HG02798 (cell line): ENCODE results near the gene ITGA5.
A peak's percentile ranks its signal among the peaks of the same experiment; 100 is the strongest.

Experiments used
- ATAC-seq: cut with Tn5 transposase; IDR thresholded peaks from one replicate; pipeline ENCODE4 v1.9.1; 2021; ENCODE audit warnings: mild to moderate bottlenecking; ENCODE audit not compliant: unreplicated experiment, poor library complexity

ITGA5 gene

DNA sequence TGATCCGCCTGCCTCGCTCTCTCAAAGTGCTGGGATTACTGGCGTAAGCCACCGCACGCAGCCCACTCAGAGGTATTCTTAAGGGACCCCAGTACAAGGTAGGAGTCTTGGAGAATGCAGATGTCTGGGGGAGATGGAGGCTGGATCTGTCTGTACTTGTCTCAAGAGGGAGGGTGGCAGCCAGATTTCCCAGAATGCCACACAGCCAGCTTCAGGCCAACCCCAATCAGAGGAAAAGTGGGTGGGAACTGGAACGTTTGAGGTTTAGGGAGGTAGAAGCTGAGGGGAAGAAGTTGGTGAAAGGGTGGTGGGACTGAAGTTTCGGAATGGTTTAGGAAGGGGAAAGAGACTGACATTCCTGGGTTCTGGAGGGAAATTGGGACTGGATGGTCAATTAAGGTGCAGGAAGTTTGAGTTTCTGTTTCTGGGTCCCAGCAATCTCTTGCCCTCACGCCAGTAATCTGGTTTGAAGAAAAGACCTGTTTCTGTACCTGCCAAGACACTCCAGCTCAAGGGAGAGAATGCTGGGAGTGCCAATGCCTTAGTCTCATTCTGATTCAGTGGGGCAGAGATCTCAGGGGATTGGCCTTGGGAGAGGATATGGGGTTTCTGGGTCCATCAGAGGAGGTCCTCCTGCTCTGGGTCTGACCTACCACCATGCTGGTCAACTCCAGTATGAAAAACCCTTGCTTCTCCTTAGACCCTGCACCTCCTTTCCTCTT lies 26.4 kb downstream of the ITGA5 start:
- ATAC-seq = no peak

DNA sequence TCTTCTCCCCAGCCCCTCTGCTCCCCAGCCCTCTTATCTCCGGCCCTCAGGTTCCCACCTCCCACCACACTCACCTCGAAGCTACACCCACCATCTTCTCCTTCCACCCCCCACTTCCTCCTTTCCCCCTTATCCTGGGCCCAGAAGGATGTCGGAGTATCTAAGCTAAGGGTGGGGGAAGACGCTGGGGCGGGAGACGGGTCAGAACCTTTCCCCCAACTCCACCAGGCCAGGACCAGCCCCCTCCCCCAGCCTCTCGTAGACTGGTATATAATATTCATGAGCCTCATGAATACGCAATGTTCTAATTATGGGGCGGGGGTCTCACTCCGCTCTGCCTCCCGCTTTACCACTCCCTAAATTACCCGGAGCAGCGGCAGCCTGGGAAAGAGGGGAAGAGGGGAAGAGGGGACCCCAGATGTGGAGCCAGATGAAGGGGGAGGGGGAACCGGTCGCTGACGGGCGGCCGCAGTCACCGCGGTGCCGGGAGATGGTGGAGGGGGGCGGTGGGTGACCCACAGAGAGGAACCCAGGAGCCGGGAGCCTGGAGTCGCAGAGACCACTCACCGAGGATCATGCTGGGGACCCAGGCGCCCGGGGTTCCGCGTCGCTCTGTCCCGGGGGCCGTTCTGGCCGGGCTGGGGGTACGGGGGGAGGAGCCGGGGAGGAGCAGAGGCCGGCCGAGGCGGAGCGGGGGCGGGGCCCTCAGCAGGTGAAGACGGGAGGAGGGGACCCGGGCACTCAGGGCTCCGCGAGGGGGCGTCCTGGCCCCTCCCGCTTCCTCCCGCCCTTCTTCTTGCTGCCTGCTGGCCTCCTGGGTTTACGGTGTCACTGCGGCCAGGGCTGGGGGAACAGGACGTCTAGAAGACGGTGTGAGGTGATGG lies 28.2 kb downstream of the ITGA5 start:
- ATAC-seq = no peak

DNA sequence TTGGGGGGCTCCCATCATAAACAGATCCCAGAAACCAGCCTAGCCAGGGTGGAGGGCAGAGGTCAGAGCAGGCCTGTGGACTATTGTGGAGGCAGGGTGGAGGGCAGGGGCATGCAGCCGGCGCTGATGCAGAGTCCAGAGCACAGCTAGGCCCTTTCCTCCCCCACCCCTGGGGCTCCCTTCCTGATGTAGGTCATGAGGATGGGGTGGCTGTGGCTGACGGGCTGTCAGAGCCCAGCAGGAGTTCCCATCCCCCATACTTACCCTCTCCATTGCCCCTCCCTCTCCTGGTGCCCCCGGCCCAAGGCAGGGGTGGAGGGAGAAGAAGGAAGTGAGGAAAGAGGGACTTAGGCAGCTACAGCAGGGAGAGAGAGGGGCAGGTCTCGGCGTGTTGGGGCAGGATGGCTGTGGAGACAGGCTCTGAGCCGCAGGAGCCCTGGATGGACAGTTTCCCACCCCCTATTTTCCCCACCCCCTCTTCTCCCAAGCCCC lies 28.8 kb downstream of the ITGA5 start:
- ATAC-seq = no peak

DNA sequence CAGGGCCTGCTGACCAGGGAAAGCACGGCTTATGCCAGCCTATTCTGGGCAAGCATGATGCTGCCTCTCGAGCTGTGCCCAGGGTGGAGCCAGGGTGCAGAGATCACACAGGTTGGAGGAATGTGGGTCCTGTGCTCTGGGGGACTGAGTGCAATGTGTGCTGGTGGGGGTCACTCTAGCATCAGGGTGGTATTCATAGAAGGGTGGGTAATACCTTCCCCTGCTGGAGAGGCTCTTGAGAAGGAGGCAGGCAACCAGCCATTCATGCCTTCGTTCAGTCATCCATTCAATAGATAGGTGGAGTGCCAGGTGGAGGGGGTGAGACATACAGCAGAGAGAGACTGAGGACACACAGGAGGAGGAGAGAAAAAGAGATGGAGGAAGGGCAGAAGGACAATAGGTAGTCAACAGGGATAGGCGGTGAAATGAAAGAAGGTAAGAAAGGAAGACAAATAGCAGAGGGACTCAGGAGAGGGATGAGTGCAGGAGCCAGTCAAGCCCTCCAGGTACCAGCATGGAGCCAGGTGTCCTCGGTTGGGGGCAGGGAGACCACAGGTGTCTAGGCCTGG lies 29.4 kb downstream of the ITGA5 start:
- ATAC-seq = no peak

DNA sequence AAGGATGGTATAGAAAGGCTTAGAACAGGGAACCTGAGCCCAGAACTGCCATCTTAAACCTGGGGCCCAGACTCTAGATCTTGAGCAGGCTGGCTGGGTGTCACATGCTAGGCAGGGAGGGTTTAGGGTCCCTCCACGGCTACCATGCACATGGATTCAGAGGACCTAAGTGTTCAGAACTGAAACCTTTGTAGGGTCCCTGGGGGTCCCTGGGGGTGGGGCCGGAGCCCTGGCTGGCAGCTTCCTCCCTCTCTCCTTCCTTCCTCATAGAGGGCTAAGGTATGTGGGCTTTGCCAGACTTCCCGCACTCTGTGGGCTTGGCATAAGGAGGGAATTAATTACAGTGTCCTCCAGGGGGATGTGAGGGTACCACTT lies 29.9 kb downstream of the ITGA5 start:
- ATAC-seq = no peak

DNA sequence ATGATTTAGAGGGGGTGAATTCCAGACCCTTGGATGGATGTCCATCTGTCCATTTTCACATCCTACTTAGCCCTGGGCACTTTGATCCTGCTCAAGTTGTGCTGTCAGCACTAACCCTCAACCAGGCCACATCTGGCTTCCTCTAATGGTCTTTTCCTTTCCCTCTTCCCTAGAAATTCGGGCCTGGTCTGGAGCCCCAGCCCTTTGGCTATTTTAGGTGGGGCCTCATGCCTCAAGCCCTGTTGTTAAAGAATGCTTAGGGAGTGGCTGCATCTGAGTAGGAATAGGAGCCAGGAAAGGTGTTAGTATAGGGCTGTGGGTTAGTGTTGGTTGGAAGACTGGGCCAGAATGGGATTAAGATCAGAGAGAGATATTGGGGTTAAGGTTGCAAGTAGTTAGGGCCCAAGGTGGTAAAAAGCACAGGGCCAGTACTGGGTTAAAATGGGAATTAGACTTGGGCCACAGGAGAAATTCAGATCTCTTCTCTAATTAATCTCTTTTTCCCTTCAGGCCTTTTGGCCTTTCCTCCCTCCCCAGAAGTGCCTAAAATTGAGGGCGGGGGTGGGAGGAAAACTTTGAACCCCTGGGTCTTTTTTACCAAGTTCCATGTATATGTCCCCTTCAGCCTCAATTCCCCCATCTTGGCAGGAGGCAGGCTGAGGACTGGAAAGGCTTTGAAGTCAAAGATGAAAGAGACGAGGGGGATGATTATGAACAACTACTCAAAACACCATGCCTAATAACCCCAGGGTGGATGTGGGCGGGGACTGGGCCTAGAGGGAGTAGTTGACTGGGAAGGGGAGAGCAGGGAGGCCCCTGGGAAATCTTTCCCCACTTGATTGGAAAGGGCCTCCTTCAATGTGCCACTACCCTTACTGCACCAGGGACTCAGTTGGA lies 30.6 kb downstream of the ITGA5 start:
- ATAC-seq = no peak

DNA sequence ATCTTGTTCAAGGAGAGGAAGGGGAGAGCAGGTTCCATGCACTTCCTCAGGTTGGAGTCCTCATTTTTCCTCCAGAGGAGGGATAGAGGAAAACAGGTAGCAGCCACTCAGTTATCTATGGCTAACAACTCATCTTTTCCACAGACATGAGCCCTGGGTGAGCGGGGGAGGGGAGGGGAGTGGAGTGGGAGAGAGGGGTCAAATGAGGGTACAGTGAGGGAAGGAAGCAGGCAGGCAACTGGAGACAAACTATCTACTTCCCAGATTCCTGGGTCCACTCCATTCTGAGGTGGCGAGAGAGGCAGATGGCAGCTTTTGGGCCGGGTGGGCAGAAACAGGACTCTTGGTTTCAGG lies 32.0 kb downstream of the ITGA5 start:
- ATAC-seq = no peak

DNA sequence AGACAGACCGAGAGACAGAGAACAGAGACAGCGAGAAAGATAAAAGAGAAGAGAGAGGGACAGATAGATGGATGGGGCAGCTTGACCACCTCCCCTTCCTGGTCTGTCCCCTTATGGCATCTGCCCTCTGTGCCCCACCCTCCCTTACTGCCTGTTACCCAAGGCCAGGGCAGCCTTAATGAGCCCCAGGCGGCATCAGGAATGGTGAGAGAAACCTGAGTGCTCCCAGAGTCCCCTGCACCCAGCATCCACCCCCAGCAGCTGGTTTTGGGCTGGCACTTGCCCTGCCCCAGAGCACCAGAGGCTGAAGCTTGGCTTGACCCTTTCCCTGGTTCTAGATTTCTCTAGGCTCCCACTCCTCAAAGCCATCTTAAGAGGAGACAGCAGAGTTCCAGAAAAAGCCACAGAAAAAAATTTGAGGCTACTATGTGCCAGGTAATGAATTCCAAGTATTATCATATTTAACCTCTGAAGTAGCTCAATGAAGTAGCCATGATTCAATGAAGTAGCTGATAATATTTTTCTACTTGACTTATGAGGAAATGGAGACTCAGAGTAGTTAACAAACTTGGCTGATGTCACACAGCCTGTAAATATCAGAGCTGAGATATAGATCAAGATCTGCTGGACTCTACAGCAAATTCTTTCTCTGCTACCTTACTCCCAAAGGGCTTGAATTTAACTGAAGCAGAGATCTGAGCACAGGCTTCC lies 32.5 kb downstream of the ITGA5 start:
- ATAC-seq = no peak

DNA sequence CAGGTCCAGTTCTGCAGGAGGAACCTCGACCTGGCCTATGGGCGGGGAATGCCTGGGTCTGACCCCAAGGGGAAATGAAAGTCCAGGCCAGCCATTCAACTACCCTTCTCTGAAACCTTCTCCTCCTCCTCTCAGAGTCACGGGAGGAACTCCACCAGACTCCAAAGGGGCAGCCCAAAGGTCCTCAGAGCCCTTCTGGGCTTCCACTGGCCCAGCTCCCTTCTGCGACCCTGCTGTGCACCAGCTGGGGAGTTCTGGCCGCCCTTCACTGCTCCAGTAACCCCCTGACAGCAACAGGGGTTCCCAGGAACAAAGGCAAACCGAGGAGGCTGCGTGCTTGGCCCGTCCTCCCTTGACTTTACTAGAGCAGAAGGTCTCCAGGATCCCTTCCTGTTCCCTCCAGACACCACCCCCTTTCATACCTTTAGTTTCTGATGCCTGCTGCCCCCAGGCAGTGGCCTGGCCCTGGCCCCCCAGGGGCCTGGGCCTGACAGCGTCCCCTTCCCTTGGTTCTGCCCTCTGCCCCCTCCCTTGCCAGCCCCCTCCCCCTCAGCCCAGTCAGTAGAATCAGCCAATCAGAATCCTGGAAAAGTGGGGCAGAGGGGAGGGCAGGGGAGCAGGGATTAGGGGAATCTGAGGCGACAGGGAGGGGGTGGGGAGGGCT lies 33.7 kb downstream of the ITGA5 start:
- ATAC-seq = peak; percentile 71

DNA sequence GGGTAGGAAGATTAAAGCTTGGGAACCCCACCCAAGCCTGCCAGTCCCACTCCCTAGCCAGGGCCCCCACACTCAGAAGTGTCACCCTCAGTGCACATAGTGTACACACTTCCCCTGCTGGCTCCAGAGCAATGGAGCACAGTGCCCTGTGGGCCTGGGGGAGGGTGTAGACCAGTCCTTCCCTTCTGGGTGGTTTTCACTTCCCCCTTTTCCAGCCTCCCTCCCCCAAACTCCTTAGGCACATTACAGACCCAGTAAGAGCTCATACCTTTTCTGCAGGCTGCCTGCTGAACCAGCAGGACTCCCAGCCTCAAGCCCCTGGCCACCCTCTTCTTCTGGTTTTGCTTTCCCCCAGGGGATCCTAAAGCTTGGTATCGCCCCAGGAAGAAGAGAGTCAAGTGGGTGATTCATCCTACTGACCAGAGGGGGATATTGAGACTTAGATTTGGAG lies 34.5 kb downstream of the ITGA5 start, which contains the start of gene ZNF385A:
Gene ZNF385A, minus strand, starts transcription at position 143 of the 451 bp plus-strand sequence. CDS start 219 bp downstream, outside the sequence.
- ATAC-seq = peak; percentile 23

DNA sequence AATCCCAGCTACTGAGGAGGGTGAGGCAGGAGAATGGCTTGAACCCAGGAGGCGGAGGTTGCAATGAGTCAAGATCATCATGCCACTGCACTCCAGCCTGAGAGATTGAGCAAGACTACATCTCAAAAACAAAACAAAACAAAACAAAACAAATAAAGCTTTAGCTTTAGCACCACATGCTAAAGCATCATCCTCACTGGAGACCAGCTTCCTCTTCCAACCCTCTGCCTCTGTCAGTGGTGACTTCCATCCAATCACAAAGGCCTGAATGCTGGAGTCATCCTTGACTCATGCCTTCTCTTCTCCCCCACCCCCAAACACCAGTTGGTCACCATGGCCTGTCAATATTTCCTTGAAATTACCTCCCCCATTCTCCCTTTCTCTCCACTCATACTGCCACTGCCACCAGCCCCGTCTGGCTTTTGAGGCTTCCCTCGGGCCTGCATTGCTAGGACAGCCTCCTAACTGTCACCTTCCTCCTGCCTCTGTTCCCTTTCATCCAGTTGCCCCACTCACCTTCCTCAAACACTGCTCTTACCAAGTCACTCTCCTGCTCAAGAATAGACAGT lies 35.9 kb downstream of the ITGA5 start:
- no peak for ATAC-seq

DNA sequence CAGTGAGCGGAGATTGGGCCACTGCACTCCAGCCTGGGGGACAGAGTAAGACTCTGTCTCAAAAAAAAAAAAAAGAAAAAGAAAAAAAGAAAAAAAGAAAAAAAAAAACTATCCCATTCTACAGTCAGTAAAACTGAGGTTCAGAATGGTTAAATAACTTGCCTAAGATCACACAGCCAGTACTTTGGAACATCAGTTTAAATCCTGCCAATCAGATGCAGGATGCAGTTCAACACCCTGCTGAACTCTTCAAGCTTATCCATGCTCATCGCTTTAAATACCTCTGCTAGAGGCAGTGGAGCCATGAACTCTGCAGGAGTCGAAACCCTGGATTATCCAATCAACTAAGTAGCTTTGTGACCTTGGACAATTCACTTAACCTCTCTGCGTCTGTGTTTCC lies 37.9 kb downstream of the ITGA5 start:
- ATAC-seq = no peak

DNA sequence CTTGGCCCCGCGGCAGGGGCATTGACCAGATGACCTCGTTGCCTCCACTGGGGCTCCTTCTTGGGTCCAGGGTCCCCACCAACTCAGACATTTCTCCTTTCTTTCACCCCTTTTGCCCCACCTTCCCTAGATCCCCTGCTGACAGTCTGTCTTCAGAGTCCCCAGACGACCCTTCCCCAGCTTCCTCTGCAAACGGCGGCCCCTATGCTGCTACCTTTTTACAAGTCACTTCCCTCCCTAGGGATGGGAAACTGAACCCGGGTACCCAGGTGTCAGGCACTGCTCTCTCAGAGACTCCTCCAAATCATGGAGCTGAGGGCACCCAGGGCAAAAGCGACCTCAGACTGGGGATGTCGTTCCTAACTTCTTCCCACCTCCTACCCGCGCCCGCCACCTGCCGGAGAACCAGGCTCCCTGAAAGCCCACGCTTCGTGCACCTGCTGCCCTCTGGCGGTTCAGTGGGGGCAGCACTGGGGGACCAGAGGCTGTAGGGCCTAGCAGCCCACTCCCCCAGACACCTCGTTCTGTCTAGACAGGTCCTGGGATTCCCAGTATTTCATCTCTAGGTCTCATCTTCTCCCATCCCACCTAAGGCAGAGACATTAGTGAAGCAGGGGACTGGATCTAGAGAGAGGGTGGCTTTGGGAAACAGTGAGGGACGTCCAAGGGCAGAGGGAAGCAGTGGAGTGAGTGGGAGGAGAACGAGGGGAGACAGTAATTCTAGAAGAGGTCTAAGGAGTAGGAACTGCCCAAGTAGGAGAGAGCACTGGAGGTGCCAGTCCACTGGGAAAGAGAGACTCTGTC lies 39.5 kb downstream of the ITGA5 start:
- ATAC-seq = peak; percentile 87

DNA sequence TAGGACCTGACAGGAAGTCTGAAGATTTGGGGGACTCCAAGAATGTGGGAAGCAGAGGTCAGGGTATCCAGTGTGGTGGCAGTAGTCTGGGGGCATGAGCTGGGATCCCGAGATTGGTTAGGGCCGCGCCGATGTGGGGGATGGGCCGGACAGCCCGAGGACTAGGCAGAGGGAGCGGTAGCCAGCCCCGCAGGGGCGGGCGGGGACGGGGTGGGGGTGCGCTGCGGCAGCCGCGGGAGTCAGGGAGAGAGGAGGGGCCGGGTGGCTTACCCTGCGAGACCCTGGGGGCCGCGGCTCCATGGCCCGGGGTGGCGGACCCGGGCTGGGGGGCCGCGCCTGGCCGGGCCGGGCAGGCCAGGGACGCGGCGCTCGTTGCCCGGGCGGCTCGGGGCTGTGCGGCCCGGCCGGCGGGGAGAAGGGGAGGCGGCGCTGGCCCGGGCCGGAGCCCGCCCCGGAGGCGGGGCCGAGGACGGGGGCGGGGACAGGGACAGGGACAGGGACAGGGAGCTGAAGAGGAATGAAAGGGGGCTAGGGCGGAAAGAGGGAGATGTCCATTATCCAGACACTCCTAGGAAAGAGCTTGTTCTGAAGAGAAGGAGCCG lies 40.2 kb downstream of the ITGA5 start:
- ATAC-seq = peak; percentile 47

DNA sequence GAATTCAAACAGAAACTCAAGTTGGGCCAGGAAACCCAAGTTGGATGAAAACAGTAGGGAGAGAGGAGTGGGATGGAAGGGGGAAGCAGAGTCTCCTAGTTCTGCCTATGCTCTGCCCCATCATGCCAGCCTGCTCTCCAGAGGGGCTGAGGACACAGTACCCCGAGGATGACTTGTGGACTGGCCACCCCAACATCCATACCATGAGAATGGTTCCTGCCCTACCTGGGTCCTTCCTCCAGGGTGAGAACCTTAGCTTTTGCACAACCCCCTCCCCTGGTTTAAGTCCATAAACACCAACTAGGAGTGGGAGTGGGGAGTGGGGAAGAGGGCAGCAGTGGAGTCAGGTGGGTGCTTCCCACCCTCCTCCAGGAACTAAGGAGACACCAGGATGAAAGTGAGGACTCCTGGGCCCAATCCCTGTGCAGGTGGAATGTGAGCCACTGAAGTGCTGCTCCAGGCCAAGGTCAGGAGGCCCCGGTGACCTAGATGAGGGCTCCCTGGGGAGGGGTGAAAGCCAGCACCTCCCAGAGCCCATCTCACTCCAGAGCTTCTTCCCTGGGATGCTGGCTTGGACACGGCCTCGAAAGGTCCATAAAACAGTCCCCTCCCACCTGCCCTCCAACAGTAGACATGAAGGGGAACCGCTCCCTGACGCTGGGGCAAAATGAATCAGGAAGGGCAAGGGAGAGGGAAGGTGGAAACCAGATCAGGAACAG lies 41.1 kb downstream of the ITGA5 start:
- ATAC-seq = no peak

DNA sequence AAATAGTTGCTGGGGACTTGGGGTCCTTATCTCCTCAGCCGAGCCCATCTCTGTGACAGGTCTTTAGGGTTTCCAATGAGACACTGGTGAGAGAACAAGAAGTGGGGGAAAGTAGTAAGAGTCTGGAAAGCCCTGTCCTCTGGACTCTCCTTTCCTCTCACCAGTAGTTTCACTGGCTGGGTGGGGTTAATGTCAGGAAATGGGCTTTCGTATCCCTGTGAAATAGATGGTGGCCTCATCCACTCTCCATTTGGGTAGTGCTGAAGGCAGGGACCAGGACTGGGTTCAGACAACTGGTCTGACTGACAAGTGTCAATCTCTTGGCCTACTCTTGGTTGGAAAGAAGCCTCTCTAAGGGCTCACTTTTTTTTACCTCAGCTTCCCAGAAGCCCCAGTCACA lies 42.1 kb downstream of the ITGA5 start:
- ATAC-seq = no peak

DNA sequence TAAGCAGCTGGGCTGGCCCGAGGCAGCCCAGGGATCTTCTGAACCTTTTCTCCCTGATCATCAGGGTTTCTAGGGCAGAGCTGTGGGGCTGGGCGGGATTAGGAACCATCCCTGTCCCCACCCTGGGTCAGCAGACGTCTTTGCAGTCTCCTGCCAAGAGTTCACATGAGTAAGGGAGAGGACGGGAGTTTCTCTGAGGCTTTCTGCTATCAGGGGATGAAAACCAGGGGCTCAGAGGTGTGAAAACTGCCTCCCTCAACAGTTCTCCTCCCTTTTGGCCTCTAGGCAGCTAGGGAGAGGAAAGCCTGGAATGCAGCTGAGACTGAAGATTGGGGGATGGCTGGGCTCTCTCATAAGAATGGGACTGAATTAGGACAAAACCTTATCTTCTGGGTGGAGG lies 42.5 kb downstream of the ITGA5 start:
- ATAC-seq = no peak
